Measurements from ENCODE around the gene PPP1R15A.
A peak's percentile ranks its signal among the peaks of the same experiment; 100 is the strongest.
"Not testable (repeated sequence)": the region's sequence is repeated elsewhere in the genome, so short reads cannot be mapped to it uniquely, and the experiment has no call there.

PPP1R15A gene

DNA sequence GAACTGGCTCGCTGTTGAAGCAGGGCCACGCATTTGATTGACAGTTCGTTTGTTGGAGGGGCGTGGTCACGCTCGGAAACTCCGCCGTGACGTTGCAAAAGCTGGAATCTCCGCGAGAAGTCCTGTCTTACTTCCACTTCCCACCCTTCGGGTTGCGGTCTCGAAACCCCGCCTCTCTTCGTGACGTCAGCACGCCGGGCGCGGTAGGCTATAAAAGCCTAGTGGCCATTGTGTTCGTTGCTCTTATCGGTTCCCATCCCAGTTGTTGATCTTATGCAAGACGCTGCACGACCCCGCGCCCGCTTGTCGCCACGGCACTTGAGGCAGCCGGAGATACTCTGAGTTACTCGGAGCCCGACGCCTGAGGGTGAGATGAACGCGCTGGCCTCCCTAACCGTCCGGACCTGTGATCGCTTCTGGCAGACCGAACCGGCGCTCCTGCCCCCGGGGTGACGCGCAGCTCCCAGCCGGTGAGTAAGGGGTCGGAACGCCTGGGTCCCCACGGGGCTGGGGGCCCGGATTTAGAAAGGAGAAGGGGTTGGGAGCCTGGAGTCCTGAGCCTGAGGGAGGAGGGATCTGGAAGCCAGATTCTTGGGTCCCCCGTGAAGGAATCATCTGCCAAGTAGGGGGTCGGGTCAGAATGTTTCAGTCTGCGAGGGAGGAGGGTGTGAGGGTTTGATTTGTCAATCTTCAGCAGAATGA lies at the start of gene PPP1R15A:
Gene PPP1R15A, plus strand, starts transcription at position 240 of the 702 bp plus-strand sequence. CDS start 813 bp downstream, outside the sequence.
- peak; percentile 100 for DNase-seq

DNA sequence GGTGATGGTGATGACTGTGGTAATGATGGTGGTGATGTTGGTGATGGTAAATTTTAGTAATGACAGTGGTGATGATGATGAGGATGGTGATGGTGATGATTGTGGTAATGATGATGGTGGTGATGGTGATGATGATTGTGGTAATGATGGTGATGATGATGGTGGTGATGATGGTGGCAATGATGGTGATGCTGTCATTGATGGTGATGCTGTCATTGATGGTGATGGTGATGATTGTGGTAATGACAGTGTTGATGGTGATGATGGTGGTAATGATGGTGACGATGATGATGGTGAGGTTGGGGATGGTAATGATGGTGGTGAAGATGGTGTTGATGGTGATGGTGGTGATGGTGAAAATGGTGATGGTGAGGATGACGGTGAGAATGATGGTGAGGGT lies 49.7 kb upstream of the PPP1R15A start:
- DNase-seq: no peak

DNA sequence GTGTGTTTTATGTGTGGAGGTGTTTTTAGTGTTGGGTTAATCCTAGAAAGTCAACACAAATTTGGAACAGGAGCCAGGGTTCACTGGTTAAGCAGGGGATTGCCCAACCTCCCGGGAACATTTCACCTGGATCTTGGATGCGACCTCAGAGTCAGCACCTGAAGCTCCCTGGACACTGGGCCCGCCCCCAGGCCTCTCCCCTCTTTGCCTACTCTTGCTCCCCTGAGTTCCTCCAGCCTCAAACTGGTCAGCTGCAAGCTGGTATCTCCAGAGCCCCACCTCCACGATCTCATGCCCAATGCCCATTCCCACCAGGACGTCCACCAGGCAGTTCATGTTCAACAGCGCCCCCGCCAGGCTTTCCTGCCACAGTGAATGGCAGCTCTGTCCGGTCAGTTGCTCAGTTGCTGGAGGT lies 45.6 kb upstream of the PPP1R15A start:
- DNase-seq: no peak

DNA sequence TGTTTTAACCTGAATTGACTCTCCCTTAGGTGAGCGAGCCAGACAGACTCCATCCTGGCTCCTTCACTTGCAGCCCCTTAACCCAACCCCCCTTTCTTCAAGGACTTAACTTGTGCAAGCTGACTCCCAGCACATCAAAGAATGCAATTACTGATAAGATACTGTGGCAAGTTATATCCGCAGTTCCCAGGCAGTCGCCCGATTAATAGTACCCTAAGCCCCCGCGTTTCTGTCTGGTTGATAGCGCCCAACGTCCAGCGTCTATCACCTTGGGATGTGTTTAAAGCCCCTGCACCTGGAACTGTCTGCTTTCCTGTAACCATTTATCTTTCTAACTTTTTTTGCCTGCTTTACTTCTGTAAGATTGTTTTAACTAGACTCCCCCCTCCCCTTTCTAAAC lies 42.1 kb upstream of the PPP1R15A start:
- DNase-seq: no peak

DNA sequence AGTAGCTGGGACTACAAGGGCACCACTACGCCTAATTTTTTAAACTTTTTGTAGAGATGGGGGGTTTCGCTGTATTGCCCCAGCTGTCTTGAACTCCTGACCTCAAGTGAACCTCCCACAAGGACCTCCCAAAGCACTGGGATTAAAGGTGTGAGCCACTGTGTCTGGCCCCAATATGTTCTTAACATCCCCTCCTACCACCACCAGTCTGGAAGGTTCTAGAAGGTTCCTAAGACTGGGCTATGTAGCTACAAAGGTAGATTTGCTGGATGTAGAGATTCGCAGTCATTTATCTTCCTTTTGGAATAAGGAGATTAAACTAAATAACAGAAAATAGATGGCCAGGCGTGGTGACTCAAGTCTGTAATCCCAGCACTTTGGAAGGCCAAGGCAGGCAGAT lies 41.3 kb upstream of the PPP1R15A start:
- no peak for DNase-seq

DNA sequence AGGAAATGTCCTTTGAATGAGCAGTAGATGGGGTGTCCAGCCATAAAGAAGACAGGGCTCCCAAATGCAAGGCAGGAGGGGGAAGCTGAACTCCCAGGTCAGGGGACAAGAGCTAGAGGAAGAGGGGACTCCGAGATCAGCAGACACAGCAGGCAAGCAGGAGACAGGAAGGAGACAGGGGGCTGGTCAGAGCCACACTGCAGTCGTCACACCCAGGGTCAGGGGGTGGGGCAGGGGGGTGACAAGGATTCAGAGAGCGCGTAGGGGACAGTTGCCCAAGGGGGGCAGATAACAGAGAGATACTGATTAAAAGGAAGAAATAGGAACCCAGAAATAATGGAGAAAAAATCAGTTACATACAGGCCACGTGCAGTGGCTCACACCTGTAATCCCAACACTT lies 39.2 kb upstream of the PPP1R15A start:
- no peak for DNase-seq

DNA sequence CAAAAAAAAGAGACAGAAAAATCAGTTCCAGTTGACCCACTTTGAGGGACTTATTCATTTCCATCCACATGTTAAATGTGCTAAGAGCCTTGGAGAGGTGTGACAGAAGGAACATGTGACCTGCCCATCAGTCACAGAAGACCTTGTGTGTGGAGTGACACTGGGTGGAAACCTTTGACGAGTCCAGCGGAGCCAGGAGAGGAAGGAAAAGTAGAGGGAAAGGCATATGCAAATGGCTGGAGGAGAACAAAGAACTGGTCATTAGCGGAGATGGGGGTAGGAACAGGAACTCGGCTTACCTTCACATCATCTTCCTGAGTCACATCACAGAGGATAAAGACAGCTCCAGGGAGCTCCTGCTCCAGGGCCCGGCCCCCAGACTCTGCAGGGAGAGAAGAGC lies 38.2 kb upstream of the PPP1R15A start:
- peak; percentile 37 for DNase-seq

DNA sequence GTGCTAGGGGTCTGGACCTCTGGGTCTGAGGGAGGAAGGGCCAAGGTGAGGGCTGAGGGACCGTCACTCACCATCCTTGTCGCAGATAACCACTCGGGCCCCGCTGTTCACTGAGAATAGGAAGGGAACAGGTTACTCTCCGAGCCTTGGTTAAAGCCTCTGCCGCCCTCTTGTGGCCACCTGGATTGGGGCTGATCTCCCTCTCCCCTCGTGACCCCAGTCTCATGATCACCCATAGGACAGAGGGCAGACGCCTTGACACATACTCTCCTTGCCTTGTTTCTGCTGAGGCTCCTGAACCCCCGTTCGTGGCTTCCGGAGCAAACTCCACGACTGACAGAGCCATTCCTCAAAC lies 36.5 kb upstream of the PPP1R15A start:
- peak; percentile 96 for DNase-seq

DNA sequence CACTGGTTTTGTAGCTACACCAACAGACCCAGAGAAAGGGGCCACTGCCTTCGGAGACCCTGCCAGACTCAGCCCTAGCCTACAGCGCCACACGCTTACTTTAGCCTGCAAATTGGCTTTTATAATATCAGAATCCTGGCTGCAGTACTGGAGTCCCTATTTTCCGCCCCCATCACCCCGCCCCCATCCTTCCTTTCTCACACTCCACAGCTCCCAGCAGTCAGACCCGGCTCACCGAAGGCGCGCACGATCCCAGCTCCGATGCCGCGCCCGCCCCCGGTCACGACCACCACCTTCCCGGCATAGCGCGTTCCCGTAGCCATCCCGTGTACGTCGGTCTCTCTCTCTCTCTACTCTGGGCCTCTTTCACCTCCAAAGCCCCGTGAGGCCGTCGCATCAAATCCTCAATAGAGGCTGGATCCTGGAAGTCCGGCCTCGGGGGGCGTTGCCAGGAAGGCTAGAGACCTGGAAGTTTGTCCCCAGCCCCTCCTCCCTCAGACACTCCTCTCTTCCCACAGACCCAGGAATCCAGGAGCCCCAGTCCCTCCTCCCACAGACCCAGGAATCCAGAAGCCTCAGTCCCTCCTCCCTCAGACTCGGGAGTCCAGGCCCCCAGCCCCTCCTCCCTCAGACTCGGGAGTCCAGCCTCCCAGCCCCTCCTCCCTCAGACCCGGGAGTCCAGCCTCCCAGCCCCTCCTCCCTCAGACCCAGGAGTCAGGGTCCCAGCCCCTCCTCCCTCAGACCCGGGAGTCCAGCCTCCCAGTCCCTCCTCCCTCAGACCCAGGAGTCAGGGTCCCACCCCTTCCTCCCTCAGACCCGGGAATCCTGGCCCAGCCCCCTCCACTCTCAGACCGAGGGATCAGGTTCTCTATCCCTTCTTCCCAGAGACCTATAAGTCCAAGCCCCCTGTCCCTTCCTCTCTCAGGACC lies 35.9 kb upstream of the PPP1R15A start, which contains the start of gene HSD17B14:
Gene HSD17B14, minus strand, starts transcription at position 403 of the 929 bp plus-strand sequence. Its CDS starts 80 bp downstream, at position 323.
- peak; percentile 83 for DNase-seq

DNA sequence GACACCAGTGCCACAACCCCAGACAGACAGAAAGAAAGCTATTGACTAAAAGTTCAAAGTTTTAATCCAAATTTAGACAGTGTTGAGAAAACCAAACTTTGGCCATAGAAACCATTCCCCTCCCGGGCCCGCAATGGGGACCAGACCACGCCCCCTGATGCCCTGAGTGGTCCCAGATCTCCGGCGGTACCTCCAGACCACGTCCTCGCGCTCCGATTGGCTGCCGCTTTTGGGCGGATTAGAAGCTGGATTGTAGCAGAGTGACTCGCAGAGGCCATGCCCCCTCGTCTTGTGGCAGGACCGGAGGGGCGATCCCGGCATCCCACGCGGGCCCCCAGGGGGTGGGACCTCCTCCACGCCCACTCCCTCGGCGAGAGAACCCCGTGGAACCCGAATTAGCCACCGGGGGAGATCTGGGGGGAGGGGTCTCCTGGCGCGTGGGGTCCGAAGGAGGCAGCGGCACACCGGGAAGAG lies 35.1 kb upstream of the PPP1R15A start:
- peak; percentile 92 for DNase-seq

DNA sequence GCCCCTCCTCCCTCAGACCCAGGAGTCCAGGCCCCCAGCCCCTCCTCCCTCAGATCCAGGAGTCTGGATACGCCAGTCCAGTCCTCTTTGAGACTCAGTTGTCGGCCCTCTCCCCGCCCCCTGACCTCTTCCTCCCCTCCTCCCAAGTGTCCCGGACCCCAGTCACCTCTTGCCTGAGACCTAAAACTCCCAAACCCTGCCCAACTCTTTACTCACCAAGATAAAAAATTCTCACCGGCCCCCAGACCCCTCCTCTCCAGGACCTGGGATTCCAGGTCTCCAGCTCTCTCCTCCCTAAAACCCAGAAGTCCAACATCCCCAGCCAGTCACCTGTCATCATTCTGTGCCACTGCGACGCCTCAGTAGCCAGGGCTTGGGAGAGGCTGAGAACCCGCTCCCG lies 34.5 kb upstream of the PPP1R15A start:
- no peak for DNase-seq

DNA sequence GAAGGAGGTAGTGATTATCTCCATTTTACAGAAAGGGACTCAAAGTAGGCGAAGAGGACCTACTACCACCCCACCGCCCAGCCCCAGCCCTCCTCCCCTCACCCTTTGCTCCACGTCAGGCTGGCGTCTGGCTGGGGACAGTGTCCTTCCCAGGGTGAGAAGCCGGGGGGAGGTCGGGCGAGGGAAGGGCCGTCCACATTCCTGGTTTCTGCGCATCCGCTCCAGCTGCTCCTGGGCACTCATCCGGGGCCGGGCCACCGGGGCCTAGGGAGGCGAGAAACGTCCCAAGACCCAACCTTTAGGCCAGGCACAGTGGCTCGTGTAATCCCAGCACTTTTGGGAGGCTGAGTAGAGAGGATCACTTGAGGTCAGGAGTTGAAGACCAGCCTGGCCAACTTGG lies 31.2 kb upstream of the PPP1R15A start:
- DNase-seq: no peak

DNA sequence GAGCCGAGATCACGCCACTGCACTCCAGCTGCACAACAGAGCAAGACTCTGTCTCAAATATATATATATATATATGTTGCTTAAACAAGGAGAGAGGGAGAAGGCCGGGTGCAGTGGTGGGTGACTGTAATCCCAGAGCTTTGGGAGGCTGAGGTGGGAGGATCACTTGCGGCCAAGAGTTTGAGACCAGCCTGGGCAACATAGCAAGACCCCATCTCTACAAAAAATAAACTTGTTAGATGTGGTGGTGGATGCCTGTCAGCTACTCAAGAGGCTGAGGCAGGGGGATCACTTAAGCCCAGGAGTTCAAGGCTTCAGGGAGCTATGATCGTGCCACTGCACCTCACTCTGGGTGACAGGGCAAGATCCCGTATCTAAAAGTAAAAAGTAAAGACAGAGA lies 30.6 kb upstream of the PPP1R15A start:
- no peak for DNase-seq

DNA sequence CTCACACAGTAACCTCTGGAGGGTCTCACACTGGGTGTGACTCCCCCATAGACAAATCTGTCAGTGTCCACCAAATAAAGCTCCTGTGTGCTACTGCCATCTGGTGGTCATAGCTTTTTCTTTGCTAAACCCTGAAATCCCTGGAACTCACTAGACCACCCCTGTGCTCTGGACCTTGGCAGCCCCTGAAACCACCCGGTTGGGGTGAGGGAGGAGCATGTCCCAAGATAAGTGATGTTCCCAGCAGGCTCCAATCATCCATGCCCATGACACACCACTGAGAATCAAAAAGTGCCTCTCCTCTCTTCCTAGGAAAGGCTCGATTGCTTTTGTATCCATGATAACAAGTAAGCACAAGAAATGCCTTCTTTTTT lies 29.4 kb upstream of the PPP1R15A start:
- DNase-seq: peak; percentile 92

DNA sequence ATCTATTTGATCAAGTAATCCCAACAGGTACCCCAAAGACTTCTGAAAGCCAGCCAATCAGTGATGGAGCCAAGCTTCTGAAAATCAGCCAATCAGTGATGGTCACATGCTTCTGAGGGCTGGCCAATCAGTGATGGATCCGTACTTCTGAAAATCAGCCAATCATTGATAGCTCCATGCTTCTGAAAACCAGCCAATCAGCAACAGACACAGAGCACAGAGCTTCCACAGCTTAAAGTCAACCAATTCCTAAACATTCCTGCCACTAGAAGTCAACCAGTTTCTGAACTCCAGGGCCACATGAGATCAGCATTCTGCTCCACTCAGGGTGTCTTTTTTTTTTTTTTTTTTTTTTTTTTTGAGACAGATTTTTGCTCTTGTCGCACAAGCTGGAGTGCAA lies 27.7 kb upstream of the PPP1R15A start:
- DNase-seq: no peak

DNA sequence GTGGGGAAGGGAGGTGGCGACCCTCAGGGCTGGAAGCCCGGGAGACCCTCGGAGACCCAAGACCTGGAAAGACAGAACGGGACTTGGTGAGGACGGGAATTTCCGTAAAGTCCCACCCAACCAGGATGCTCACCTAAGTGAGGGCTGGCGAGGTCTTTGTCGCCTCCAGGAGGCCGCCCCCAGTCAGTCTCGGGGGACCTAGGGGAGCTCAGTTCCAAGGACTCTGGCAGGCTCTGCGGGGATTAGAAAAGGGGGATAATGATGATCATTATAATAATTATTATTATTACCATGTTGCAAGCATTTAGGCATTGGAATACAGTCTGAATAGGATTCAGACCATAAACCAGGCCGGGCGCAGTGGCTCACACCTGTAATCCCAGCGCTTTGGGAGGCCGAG lies 26.8 kb upstream of the PPP1R15A start:
- DNase-seq: no peak

DNA sequence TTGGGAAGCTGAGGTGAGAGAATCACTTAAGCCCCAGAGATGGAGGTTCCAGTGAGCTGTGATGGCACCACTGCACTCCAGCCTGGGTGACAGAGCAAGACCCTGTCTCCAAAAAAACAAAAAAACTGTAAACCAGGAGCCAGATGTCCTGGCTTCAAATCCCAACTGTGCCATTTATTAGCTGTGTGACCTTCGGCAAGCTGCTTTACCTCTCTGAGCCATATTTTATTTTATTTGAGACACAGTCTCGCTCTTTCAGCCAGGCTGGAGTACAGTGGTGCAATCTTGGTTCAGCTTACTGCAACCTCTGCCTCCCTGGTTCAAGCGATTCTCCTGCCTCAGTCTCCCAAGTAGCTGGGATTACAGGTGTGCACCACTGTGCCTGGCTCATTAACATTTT lies 25.6 kb upstream of the PPP1R15A start:
- not testable (repeated sequence) for DNase-seq

DNA sequence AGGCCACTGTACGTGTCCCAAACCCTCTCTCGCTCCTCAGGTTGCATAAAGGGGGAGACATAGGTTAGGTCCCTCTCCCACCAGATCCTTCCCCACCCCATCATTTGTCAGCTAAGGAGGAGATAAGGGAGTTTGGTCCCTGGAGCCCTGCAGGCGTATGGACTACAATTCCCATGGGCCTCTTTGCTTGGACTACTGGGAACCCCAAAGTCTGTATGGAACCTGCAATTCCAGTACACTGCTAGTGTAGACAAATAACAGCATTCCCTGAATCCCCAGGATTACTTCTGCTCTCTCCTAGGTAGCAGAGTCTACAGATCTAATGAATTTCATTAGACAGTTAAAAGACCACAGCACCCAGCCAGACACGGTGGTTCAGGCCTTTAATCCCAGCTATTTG lies 19.9 kb upstream of the PPP1R15A start:
- DNase-seq: no peak

DNA sequence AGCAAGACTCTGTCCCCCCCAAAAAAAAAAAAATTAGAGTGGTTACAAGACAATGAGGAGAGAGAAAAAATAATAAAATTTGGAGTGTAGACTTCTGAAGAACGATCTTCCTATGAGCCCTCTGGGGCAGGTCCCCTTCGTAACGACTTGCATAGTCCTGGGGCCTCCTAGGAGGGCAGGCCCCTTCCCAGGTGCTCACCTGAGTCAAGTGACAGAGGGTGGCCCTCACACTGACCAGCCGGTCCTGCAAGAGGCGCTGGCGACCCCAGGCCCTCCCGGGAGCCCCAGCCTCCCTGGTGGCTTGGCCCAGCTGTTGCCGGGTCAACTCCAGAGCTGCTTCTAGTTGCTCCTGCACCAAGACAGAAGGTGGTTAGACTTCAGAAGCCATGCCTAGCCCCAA lies 18.7 kb upstream of the PPP1R15A start:
- DNase-seq: no peak

DNA sequence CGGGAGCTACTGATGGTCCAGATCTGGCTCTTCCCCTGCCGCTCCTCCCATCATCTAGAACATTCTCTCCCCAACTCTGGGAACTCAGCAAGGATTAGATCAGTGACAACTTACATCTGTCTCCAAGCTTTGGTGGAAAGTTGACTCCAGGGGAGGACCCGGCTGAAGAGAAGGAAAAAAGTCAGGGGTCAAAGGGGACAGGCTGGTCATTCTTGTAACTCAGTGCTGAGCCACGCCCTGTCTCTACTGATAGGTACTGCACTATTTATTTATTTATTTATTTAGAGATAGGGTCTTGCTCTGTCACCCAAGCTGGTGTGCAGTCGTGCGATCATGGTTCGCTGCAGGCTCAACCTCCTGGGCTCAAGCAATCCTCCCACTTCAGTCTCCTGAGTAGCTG lies 18.1 kb upstream of the PPP1R15A start:
- no peak for DNase-seq

DNA sequence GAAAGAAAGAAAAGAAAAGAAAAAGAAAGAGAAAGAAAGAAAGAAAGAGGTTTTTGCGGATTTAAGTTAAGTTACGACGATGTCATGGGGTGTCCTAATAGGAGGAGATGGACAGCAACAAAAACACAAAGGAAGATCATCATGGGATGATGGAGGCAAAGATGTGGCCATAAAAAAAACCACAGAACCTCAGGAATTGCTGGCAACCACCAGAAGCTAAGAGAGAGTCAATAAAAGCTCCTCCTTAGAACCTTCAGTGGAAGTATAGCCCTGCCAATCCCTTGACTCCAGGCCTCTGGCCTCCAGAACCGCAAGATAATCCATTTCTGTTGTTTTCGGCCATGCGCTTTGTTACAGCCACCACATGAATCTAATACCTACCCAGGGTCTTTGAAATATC lies 15.3 kb upstream of the PPP1R15A start:
- no peak for DNase-seq

DNA sequence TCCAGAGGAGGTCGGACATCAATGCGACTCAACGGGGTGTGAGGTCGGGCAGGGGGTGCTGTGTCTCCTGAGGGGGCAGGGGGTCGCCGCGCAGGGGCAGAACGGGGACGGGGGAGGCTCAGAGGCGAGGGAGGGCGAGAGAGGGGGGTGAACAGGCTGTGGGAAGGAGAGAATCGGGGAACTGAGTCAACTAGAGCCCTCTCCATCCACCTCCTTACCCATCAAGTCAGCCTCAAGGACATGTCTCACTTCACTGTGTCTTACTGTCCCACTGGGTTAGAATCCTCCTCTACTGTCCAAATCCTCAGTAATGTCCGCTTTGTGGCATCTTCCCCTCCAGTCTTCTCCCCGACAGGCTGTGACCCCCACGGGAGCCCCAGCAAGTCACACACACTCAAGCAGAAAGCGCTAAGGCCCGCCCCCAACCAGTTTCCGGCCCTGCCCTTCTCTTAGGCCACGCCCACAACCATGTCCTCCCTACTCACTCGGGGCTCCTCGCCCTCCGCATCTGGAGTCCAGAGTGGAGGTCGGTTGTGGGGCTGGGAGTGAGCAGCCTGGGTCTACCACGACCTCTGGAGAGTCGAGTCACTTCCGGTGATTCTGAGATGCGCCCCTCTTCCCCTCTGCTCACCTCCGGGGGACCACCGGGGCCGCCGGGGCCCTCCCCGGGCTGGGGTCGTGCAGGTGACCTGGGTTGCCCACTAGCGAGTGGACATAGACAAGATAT lies 13.1 kb upstream of the PPP1R15A start:
- peak; percentile 51 for DNase-seq
